SK-MEL-5 (cell line): ENCODE data around the gene EME2. TPM values are rescaled to one million over a fixed set of nuclear protein-coding genes. Genes with fewer than 3 reads are reported as not detected.
A peak's percentile ranks its signal among the peaks of the same experiment; 100 is the strongest.

Source experiments
- DNase-seq: peaks from one replicate; pipeline ENCODE4 v3.0.0-alpha.2; 2016; ENCODE audit warnings: low read depth, low spot score
- in situ Hi-C: cut with HindIII; loops from 2 replicates; pipeline ENCODE4 v1.10.0; 2016; ENCODE audit warnings: low sequenced_read_pairs, high pct_unique_total_duplicates, low pct_unique_long_range_greater_than_20kb
- small RNA-seq, 2 experiments: library from RNA; depleted of rRNA; stranded (forward); fragments of <200 nt; gene quantifications; one replicate each; pipeline ENCODE3, GENCODE V24; 2014
- total RNA-seq: library from RNA; depleted of rRNA; stranded (reverse); fragments of >200 nt; shearing (Covaris generic); gene quantifications from 2 replicates; pipeline ENCODE4 v1.2.3, GENCODE V29; 2014; rRNA removed

EME2 gene
- total RNA-seq, 1 experiment from 2014 or later, result 4.3 TPM

DNA sequence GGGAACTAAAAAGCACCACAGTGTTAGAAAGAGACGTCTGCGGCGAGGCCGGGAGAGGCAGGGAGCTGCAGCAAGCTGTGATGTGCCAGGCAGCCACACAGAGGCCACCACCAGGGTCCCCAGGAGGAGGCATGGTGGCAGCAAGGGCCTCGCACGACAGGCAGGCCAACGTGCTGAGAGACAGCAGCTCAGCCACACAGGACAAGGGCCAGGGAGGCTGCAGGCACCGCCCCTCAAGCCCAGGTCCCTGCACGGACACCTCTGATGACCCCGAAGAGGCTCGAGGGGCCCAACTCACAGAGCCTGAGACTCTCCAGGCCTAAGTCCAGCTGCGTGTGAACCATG, 48.3 kb downstream of the EME2 start:
- DNase-seq, result no peak
- in situ Hi-C loops, result no loop called here

DNA sequence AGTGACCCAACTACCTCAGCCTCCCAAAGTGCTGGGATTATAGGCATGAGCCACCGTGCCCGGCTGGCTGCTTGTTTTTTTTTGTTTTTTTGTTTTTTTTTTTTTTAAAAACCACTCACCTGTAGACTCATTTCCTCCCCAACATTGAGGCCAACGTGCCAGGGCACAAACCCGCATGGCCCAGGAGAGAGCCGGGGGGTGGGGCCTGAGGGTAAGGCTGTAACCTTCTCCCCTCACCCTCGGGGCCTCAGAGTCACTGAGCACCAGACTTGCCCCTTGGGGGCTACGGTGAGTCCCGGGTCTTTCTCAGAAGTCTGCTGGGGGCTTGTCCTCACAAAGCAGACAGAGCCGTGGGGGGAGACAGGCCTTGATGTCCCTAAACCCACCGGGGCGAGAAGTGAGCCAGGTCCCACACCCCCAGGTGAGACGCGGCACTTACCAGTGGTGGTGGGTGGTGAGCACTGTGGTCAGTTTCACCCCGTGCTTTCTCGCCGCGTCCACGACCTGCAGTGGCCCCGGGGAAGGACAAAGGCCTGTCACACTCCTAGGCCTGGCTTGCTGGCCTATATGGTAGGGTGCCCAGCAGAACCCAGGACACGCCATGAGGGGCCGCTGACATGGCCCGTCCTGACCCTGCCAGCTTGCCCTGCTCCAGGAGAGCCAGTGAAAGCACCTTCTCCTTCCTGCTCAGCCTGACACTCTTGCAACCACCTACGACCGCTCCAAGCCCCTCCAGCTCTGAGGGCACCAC, 49.4 kb downstream of the EME2 start:
- DNase-seq, result no peak
- in situ Hi-C loops, result no loop called here

DNA sequence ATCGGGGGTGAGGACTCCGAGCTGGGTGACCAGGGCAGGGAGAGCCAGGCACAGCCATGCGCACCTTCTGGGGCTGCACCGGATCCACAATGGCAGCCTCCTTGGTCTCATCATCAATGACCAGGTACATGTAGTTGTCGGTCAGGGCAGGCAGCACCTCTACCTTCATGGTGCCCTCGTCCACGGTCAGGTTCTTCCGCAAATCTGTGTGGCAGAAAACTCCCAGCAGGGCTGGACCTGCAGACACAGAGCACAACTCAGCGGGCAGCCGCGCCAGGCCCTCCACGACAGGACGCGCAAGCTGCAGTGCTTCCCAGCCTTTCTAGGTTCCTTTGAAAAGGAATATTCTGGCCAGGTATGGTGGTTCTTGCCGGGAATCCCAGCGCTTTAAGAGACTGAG, 50.2 kb downstream of the EME2 start:
- in situ Hi-C loops, result no loop called here

DNA sequence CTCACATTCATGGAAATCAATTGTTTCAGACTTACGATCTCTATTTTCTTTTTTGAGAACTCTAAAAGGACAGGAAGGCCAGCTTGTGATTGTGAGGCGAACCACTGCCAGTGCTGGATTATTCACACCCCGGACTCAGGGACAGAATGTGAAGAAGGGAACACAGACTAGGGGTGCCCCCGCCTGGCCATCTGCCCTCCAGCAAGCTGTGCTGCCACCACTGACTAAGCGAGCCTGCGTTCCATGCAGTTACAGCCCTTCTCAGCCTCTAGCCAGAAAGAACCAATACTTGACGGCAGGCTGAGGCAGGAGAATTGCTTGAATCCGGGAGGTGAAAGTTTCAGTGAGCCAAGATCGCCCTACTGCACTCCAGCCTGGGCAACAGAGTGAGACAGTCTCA, 51.2 kb downstream of the EME2 start:
- in situ Hi-C loops, result no loop called here
- peak; percentile 60 for DNase-seq

More for the DNA sequence above, 50.2 kb downstream of the EME2 start:
- DNase-seq, result no peak

DNA sequence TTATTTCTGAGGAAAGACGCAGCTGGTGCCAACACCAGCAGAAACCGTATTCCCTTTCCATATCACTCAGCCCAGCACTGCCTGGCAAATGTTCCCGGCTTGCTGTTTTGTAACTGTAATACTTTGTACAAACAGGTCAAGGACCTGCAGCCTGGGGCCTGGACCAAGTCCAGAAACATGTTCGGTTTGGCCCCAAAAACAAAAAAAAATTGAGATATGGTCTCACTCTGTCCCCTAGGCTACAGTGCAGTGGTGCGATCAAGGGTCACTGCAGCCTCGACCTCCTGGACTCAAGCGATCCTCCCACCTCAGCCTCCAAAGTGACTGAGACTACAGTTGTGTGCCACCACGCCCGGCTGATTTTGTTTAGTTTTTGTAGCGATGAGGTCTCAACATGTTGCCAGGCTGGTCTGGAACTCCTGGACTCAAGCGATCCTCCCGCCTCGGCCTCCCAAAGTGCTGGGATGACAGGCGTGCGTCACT, 52.8 kb downstream of the EME2 start:
- in situ Hi-C loops, result no loop called here

More for the DNA sequence above, 52.8 kb downstream of the EME2 start:
- no peak for DNase-seq

Small RNA genes within 50 kb of the gene (small RNA-seq; reads per million reads assigned to genes)
- gene MIR3177, result 0.02 to 1.1 reads per million in 2 experiments

Other genes with a start within 250 kb of the EME2 start
- gene TMEM204, start 239.1 kb upstream of the EME2 start, total RNA-seq, result not detected in 2 replicates
- gene IFT140, start 160.7 kb upstream of the EME2 start, total RNA-seq, result 4.9 and 6.7 TPM in 2 replicates
- 4.7 and 5.4 TPM in 2 replicates for gene CRAMP1, start 160.4 kb upstream of the EME2 start, total RNA-seq
- 45.5 and 48.5 TPM in 2 replicates for gene JPT2, start 94.5 kb upstream of the EME2 start, total RNA-seq
- gene MAPK8IP3, start 66.6 kb upstream of the EME2 start, total RNA-seq, result 19.3 and 20.3 TPM in 2 replicates
- 12.2 and 12.9 TPM in 2 replicates for gene NME3, start 1.3 kb upstream of the EME2 start, total RNA-seq
- 102 TPM in 2 replicates for gene MRPS34, start 324 bp downstream of the EME2 start, total RNA-seq
- gene SPSB3, start 9.8 kb downstream of the EME2 start, total RNA-seq, result 12.8 and 13.1 TPM in 2 replicates
- 57.9 and 58.1 TPM in 2 replicates for gene NUBP2, start 10.2 kb downstream of the EME2 start, total RNA-seq
- gene IGFALS, start 20.9 kb downstream of the EME2 start, total RNA-seq, result not detected in 2 replicates
- gene HAGH, start 54.0 kb downstream of the EME2 start, total RNA-seq, result 41.3 and 50.9 TPM in 2 replicates
- 75.3 and 96.5 TPM in 2 replicates for gene FAHD1, start 54.4 kb downstream of the EME2 start, total RNA-seq
- gene MEIOB, start 99.4 kb downstream of the EME2 start, total RNA-seq, result 0.48 TPM in 1 of 2 replicates, not detected in the other
- gene HS3ST6, start 145.6 kb downstream of the EME2 start, total RNA-seq, result not detected in 2 replicates
- gene MSRB1, start 170.4 kb downstream of the EME2 start, total RNA-seq, result 17.2 and 23.6 TPM in 2 replicates
- gene RPL3L, start 181.9 kb downstream of the EME2 start, total RNA-seq, result not detected in 2 replicates
- 234 and 241 TPM in 2 replicates for gene NDUFB10, start 186.7 kb downstream of the EME2 start, total RNA-seq
- 2,672 and 2,687 TPM in 2 replicates for gene RPS2, start 192.0 kb downstream of the EME2 start, total RNA-seq
- not detected in 2 replicates for gene RNF151, start 194.0 kb downstream of the EME2 start, total RNA-seq
- 26.5 and 27.9 TPM in 2 replicates for gene TBL3, start 199.2 kb downstream of the EME2 start, total RNA-seq
- gene NOXO1, start 208.7 kb downstream of the EME2 start, total RNA-seq, result not detected in 2 replicates
- gene GFER, start 211.4 kb downstream of the EME2 start, total RNA-seq, result 29.2 and 33.9 TPM in 2 replicates
- gene SYNGR3, start 217.2 kb downstream of the EME2 start, total RNA-seq, result 0.37 and 1.5 TPM in 2 replicates
- gene ZNF598, start 237.0 kb downstream of the EME2 start, total RNA-seq, result 10.4 and 10.7 TPM in 2 replicates
- 0.55 TPM in 1 of 2 replicates, not detected in the other for gene NPW, start 247.0 kb downstream of the EME2 start, total RNA-seq